Prostate gland (tissue), 2 donors: ENCODE data around the gene LANCL2.

Experiments used
- CTCF ChIP-seq, 4 experiments: fragments of 200-600 bp in 2 of 4; fragments of 450-650 bp in 2 of 4; sonication (generic) in 2 of 4; IDR thresholded peaks; 1 replicate in 3 of 4; 2 replicates in 1 of 4; pipeline ENCODE4 v1.5.1; 2016 to 2019; ENCODE audit warnings: antibody characterized with exemption in 4 of 4, mild to moderate bottlenecking in 2 of 4, moderate library complexity in 2 of 4
- POLR2AphosphoS5 ChIP-seq: sonication (generic); formaldehyde crosslinking; IDR thresholded peaks from one replicate; pipeline ENCODE4 v1.6.1; 2017; ENCODE audit warnings: antibody characterized with exemption

GRCh38 chr7:55379285-55379684 lies 14.1 kb downstream of the LANCL2 start:
- TF ChIP-seq CTCF (IDR thresholded peaks at IDR 0.05) (no peak), POLR2AphosphoS5 (no peak)
